ENCODE measurements around the gene MCF2.

DNA sequence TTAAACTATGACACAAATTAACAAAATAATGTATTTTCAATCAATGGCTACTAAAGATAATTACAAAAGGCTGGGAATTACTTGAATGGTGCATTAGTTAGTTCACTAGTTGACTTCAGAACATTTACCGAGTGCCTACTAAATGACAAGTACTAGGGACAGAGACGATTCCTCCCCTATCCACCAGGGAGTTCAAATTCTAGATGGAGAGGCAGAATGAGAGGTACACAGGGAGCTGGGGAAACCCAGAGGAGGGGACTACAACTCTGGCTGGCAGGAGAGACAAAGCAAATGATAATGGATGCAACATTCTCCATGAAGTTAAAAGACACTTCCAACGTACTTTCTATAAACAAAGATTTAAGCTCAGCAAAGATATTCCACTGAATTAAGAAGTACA is 43.1 kb upstream of the MCF2 start:
- TF ChIP-seq, protein P1, sequence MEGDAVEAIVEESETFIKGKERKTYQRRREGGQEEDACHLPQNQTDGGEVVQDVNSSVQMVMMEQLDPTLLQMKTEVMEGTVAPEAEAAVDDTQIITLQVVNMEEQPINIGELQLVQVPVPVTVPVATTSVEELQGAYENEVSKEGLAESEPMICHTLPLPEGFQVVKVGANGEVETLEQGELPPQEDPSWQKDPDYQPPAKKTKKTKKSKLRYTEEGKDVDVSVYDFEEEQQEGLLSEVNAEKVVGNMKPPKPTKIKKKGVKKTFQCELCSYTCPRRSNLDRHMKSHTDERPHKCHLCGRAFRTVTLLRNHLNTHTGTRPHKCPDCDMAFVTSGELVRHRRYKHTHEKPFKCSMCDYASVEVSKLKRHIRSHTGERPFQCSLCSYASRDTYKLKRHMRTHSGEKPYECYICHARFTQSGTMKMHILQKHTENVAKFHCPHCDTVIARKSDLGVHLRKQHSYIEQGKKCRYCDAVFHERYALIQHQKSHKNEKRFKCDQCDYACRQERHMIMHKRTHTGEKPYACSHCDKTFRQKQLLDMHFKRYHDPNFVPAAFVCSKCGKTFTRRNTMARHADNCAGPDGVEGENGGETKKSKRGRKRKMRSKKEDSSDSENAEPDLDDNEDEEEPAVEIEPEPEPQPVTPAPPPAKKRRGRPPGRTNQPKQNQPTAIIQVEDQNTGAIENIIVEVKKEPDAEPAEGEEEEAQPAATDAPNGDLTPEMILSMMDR (conservative IDR thresholded peaks at IDR 0.05 in 1 of 2, IDR thresholded peaks at IDR 0.05 in 1 of 2; ENCODE audit: low read depth in 1 of 2, low read length in 2 of 2) = no peak
- no peak for TF ChIP-seq EZH2 (IDR thresholded peaks at IDR 0.05; ENCODE audit: low read length, missing control alignments)
